HEK293 (cell line): ENCODE measurements around the gene APOO.

Experiments
- CTCF ChIA-PET: fragments of 350-600 bp; formaldehyde crosslinking; extraction: SDS; loops from one replicate; lab custom pipeline; 2021; ENCODE audit warnings: antibody characterized with exemption; lab: Yijun Ruan, JAX
- POLR2A ChIA-PET: fragments of 300-600 bp; formaldehyde crosslinking; extraction: SDS; loops from one replicate; lab custom pipeline; 2020; ENCODE audit warnings: antibody characterized with exemption, inconsistent platforms; lab: Yijun Ruan, JAX
- H3K27ac ChIP-seq: fragments of 200-500 bp; sonication (Bioruptor generic); 2 replicates; pipeline ENCODE4 v1.5.1; 2014; ENCODE audit warnings: low read depth, low read length, control low read depth, inconsistent platforms; ENCODE audit errors: extremely low read depth
- H3K36me3 ChIP-seq, 2 experiments: fragments of 200-500 bp in 1 of 2; sonication (Bioruptor generic) in 1 of 2; 1 replicate in 1 of 2; 2 replicates in 1 of 2; pipeline ENCODE4 v1.5.1; 2014 to 2017; ENCODE audit warnings: inconsistent platforms in 2 of 2, low read length in 2 of 2; ENCODE audit not compliant: control insufficient read depth in 2 of 2, insufficient read depth in 1 of 2
- H3K4me1 ChIP-seq: fragments of 200-500 bp; sonication (Bioruptor generic); 2 replicates; pipeline ENCODE4 v1.5.1; 2014; ENCODE audit warnings: mild to moderate bottlenecking, low read length, inconsistent platforms; ENCODE audit not compliant: control insufficient read depth, insufficient read depth
- H3K4me3 ChIP-seq: 2 replicates; pipeline ENCODE4 v1.5.1; 2011; ENCODE audit warnings: low read depth, mild to moderate bottlenecking, control low read depth, low read length, moderate library complexity
- H3K9me3 ChIP-seq: fragments of 200-500 bp; sonication (Bioruptor generic); 2 replicates; pipeline ENCODE4 v1.5.1; 2014; ENCODE audit warnings: low read depth, low read length, inconsistent platforms; ENCODE audit not compliant: control insufficient read depth, insufficient read depth
- BCL6B ChIP-seq: fragments of 450-650 bp; formaldehyde crosslinking; IDR thresholded peaks from 2 replicates; pipeline ENCODE4 v1.5.1; 2017; ENCODE audit warnings: missing biosample characterization, missing genetic modification characterization
- CTCF ChIP-seq: fragments of 450-650 bp; formaldehyde crosslinking; IDR thresholded peaks from 2 replicates; pipeline ENCODE4 v1.5.1; 2016; ENCODE audit warnings: missing biosample characterization, missing genetic modification characterization
- KLF1 ChIP-seq: fragments of 450-650 bp; formaldehyde crosslinking; IDR thresholded peaks from 2 replicates; pipeline ENCODE4 v1.5.1; 2016; ENCODE audit warnings: missing biosample characterization, missing genetic modification characterization
- KLF16 ChIP-seq: fragments of 450-650 bp; formaldehyde crosslinking; IDR thresholded peaks from 2 replicates; pipeline ENCODE4 v1.5.1; 2017; ENCODE audit warnings: missing biosample characterization, missing genetic modification characterization
- MZF1 ChIP-seq: fragments of 450-650 bp; formaldehyde crosslinking; IDR thresholded peaks from 2 replicates; pipeline ENCODE4 v1.5.1; 2017; ENCODE audit warnings: missing biosample characterization, missing genetic modification characterization, borderline replicate concordance
- OSR2 ChIP-seq: fragments of 450-650 bp; formaldehyde crosslinking; IDR thresholded peaks from 2 replicates; pipeline ENCODE4 v1.5.1; 2016; ENCODE audit warnings: missing biosample characterization, missing genetic modification characterization
- PRDM4 ChIP-seq: fragments of 450-650 bp; formaldehyde crosslinking; IDR thresholded peaks from 2 replicates; pipeline ENCODE4 v1.5.1; 2017; ENCODE audit warnings: missing biosample characterization, missing genetic modification characterization
- SETDB1 ChIP-seq: IDR thresholded peaks from one replicate; pipeline ENCODE4 v1.6.1; 2017; ENCODE audit warnings: mild to moderate bottlenecking, low read length, moderate library complexity, mixed read lengths; ENCODE audit not compliant: insufficient read length
- SP7 ChIP-seq: fragments of 450-650 bp; formaldehyde crosslinking; IDR thresholded peaks from 2 replicates; pipeline ENCODE4 v1.5.1; 2016; ENCODE audit warnings: missing biosample characterization, missing genetic modification characterization
- YY2 ChIP-seq: fragments of 450-650 bp; formaldehyde crosslinking; IDR thresholded peaks from 2 replicates; pipeline ENCODE4 v1.5.1; 2016; ENCODE audit warnings: missing biosample characterization, missing genetic modification characterization
- ZBTB20 ChIP-seq: fragments of 450-650 bp; formaldehyde crosslinking; IDR thresholded peaks from 2 replicates; pipeline ENCODE4 v1.5.1; 2016; ENCODE audit warnings: missing biosample characterization, missing genetic modification characterization
- ZFP3 ChIP-seq: fragments of 450-650 bp; formaldehyde crosslinking; IDR thresholded peaks from 2 replicates; pipeline ENCODE4 v1.5.1; 2016; ENCODE audit warnings: low read depth, missing biosample characterization, missing genetic modification characterization
- ZNF121 ChIP-seq: fragments of 450-650 bp; formaldehyde crosslinking; IDR thresholded peaks from 2 replicates; pipeline ENCODE4 v1.5.1; 2016; ENCODE audit warnings: missing biosample characterization, missing genetic modification characterization
- ZNF146 ChIP-seq: fragments of 450-650 bp; formaldehyde crosslinking; IDR thresholded peaks from 2 replicates; pipeline ENCODE4 v1.5.1; 2016; ENCODE audit warnings: missing biosample characterization, missing genetic modification characterization
- ZNF248 ChIP-seq: fragments of 450-650 bp; formaldehyde crosslinking; IDR thresholded peaks from 2 replicates; pipeline ENCODE4 v1.5.1; 2017; ENCODE audit warnings: missing biosample characterization, missing genetic modification characterization
- ZNF280D ChIP-seq: fragments of 450-650 bp; formaldehyde crosslinking; IDR thresholded peaks from 2 replicates; pipeline ENCODE4 v1.5.1; 2016; ENCODE audit warnings: missing biosample characterization, missing genetic modification characterization
- ZNF311 ChIP-seq: fragments of 450-650 bp; formaldehyde crosslinking; IDR thresholded peaks from 2 replicates; pipeline ENCODE4 v1.5.1; 2017; ENCODE audit warnings: missing biosample characterization, missing genetic modification characterization, borderline replicate concordance
- ZNF544 ChIP-seq: fragments of 450-650 bp; formaldehyde crosslinking; IDR thresholded peaks from 2 replicates; pipeline ENCODE4 v1.5.0; 2017; ENCODE audit warnings: missing biosample characterization, missing genetic modification characterization
- ZNF623 ChIP-seq: fragments of 450-650 bp; formaldehyde crosslinking; IDR thresholded peaks from 2 replicates; pipeline ENCODE4 v1.5.1; 2016; ENCODE audit warnings: missing biosample characterization, missing genetic modification characterization
- ZNF629 ChIP-seq: fragments of 450-650 bp; formaldehyde crosslinking; IDR thresholded peaks from 2 replicates; pipeline ENCODE4 v1.5.1; 2017; ENCODE audit warnings: missing biosample characterization, missing genetic modification characterization
- ZNF639 ChIP-seq: fragments of 450-650 bp; formaldehyde crosslinking; IDR thresholded peaks from 2 replicates; pipeline ENCODE4 v1.5.1; 2016; ENCODE audit warnings: missing biosample characterization, missing genetic modification characterization
- ZNF664 ChIP-seq: fragments of 450-650 bp; formaldehyde crosslinking; IDR thresholded peaks from 2 replicates; pipeline ENCODE4 v1.5.1; 2016; ENCODE audit warnings: missing biosample characterization, missing genetic modification characterization
- ZNF704 ChIP-seq: fragments of 450-650 bp; formaldehyde crosslinking; IDR thresholded peaks from 2 replicates; pipeline ENCODE4 v1.5.1; 2016; ENCODE audit warnings: missing biosample characterization, missing genetic modification characterization
- ZSCAN23 ChIP-seq: fragments of 450-650 bp; formaldehyde crosslinking; IDR thresholded peaks from 2 replicates; pipeline ENCODE4 v1.5.1; 2016; ENCODE audit warnings: missing biosample characterization, missing genetic modification characterization

The APOO gene

GRCh38 chrX:23821847-23822246 lies 85.9 kb downstream of the APOO start:
- POLR2A ChIA-PET: interaction anchor here (5.4 kb wide), 1 partner anchor 38 kb away, joined by 44 read pairs; the partner anchor contains the start of gene SAT1
- TF ChIP-seq ZNF121 (tag by site-specific recombination) (peak; percentile 99), ZNF311 (tag by site-specific recombination) (no peak), PRDM4 (0 out of 2 replicates have a peak, but pooled peaks have one; percentile 7), ZNF623 (no peak), MZF1 (tag by site-specific recombination) (no peak), OSR2 (tag by site-specific recombination) (peak; percentile 37; the same call in 1 of the 2 replicates), SETDB1 (no peak), ZFP3 (tag by site-specific recombination) (no peak), KLF1 (0 out of 2 replicates have a peak, but pooled peaks have one; percentile 17), YY2 (tag by site-specific recombination) (no peak)
- H3K4me3 ChIP-seq: no peak overlapping the region
- H3K9me3 ChIP-seq: no peaks in the 10 kb centered on the region
- peaks cover 6% of the 10 kb centered on the region for H3K4me1 ChIP-seq
- H3K36me3 ChIP-seq: no peaks in the 10 kb centered on the region
- peak overlapping the region; percentile 32 for H3K27ac ChIP-seq
- CTCF ChIA-PET: no interaction called here

GRCh38 chrX:23820235-23820782 lies 87.4 kb downstream of the APOO start:
- no peak overlapping the region for H3K27ac ChIP-seq
- no peaks in the 10 kb centered on the region for H3K36me3 ChIP-seq
- H3K4me3 ChIP-seq: no peak overlapping the region
- ChIA-PET CTCF (interaction anchor here (0.5 to 2.3 kb wide), 3 partner anchors 37 to 1242 kb away, joined by 3 to 14 read pairs (median 9); partner anchors contain the start of gene SAT1), POLR2A (interaction anchor here (1.0 to 5.4 kb wide), 2 partner anchors 13 to 36 kb away, joined by 3 to 44 read pairs; partner anchors contain the start of gene SAT1)
- H3K4me1 ChIP-seq: peaks cover 6% of the 10 kb centered on the region
- H3K9me3 ChIP-seq: no peaks in the 10 kb centered on the region
- no peak for TF ChIP-seq ZSCAN23 (tag by site-specific recombination)
- no peak for TF ChIP-seq ZNF664 (tag by site-specific recombination)
- TF ChIP-seq ZNF280D (tag by site-specific recombination): no peak
- 0 out of 2 replicates have a peak, but pooled peaks have one; percentile 17 for TF ChIP-seq ZNF629
- no peak for TF ChIP-seq ZNF704
- TF ChIP-seq ZNF248: no peak
- no peak for TF ChIP-seq KLF16 (tag by site-specific recombination)
- no peak for TF ChIP-seq CTCF (tag by site-specific recombination)
- peak; percentile 49; the same call in 1 of the 2 replicates for TF ChIP-seq SP7 (tag by site-specific recombination)
- no peak for TF ChIP-seq ZNF544 (tag by site-specific recombination)
- TF ChIP-seq SETDB1: peak; percentile 41
- TF ChIP-seq ZBTB20 (tag by site-specific recombination): no peak
- TF ChIP-seq ZNF639 (tag by site-specific recombination): peak; percentile 31; the same call in 1 of the 2 replicates
- no peak for TF ChIP-seq BCL6B
- TF ChIP-seq ZNF146: peak; percentile 97
